Measurements from ENCODE around the gene EMD.
"Not testable (repeated sequence)": the region's sequence is repeated elsewhere in the genome, so short reads cannot be mapped to it uniquely, and the experiment has no call there.

- not testable (repeated sequence) for TF ChIP-seq CTCF (conservative IDR thresholded peaks at IDR 0.05 in 1 of 2, IDR thresholded peaks at IDR 0.05 in 1 of 2; ENCODE audit: extremely low read depth in 1 of 2, insufficient read depth in 1 of 2, low read depth in 1 of 2, low read length in 2 of 2); EZH2 (IDR thresholded peaks at IDR 0.05; ENCODE audit: borderline replicate concordance, low read length)
Observed at GRCh38 chrX:154388094-154388493, 9.0 kb downstream of the EMD start.
